ENCODE measurements around the gene AP1M2. TPM values are rescaled to one million over a fixed set of nuclear protein-coding genes. Genes with fewer than 3 reads are reported as not detected.
"Not testable (repeated sequence)": the region's sequence is repeated elsewhere in the genome, so short reads cannot be mapped to it uniquely, and the experiment has no call there.

Gene AP1M2
- total RNA-seq, 6 donors from 2014 or later: 35.1 to 63.1 (median 45.7) TPM

GRCh38 chr19:10537668-10538067, 49.4 kb downstream of the AP1M2 start:
- TF ChIP-seq POLR2AphosphoS5 (IDR thresholded peaks at IDR 0.05) (no peak), CTCF (IDR thresholded peaks at IDR 0.05) (no peak), POLR2A (IDR thresholded peaks at IDR 0.05) (no peak), EP300 (IDR thresholded peaks at IDR 0.05) (no peak)
- H3K4me1 ChIP-seq: no peaks in the 10 kb centered on the region
- H3K27me3 ChIP-seq: no peaks in the 10 kb centered on the region
- no peaks in the 10 kb centered on the region for H3K36me3 ChIP-seq
- no peak for ATAC-seq (ENCODE audit: low FRiP score in 2 of 2)
- no peak overlapping the region for H3K4me3 ChIP-seq
- WGBS, 2 donors: 76 to 79% methylated on average over 11 of the region's 11 CpGs
- no peaks in the 10 kb centered on the region for H3K9me3 ChIP-seq
- no peak overlapping the region for H3K27ac ChIP-seq
- no peak for DNase-seq

GRCh38 chr19:10535613-10536012, 51.5 kb downstream of the AP1M2 start:
- Histone ChIP-seq H3K4me3 (no peak overlapping the region), H3K4me1 (no peaks in the 10 kb centered on the region), H3K36me3 (no peaks in the 10 kb centered on the region), H3K27ac (no peak overlapping the region), H3K9me3 (no peaks in the 10 kb centered on the region), H3K27me3 (no peaks in the 10 kb centered on the region)
- ATAC-seq (ENCODE audit: low FRiP score in 2 of 2): no peak
- WGBS, 2 donors: 71 to 81% methylated on average over 6 of the region's 6 CpGs
- no peak for TF ChIP-seq POLR2AphosphoS5 (IDR thresholded peaks at IDR 0.05)
- TF ChIP-seq CTCF (IDR thresholded peaks at IDR 0.05): no peak
- TF ChIP-seq POLR2A (IDR thresholded peaks at IDR 0.05): no peak
- no peak for TF ChIP-seq EP300 (IDR thresholded peaks at IDR 0.05)
- no peak for DNase-seq

- Histone ChIP-seq H3K4me3 (no peak overlapping the region), H3K27me3 (no peaks in the 10 kb centered on the region), H3K4me1 (no peaks in the 10 kb centered on the region), H3K36me3 (no peaks in the 10 kb centered on the region), H3K9me3 (no peaks in the 10 kb centered on the region), H3K27ac (no peak overlapping the region)
- ATAC-seq (ENCODE audit: low FRiP score in 2 of 2) (no peak), DNase-seq (no peak)
- 65 to 69% methylated on average over 10 of the region's 10 CpGs for WGBS, 2 donors
- no peak for TF ChIP-seq CTCF (IDR thresholded peaks at IDR 0.05)
- TF ChIP-seq POLR2A (IDR thresholded peaks at IDR 0.05): no peak
- no peak for TF ChIP-seq EP300 (IDR thresholded peaks at IDR 0.05)
- TF ChIP-seq POLR2AphosphoS5 (IDR thresholded peaks at IDR 0.05): no peak
Observed at GRCh38 chr19:10533646-10534386, 53.3 kb downstream of the AP1M2 start.

- no peaks in the 10 kb centered on the region for H3K27me3 ChIP-seq
- H3K4me1 ChIP-seq: no peaks in the 10 kb centered on the region
- no peak for TF ChIP-seq CTCF (IDR thresholded peaks at IDR 0.05)
- no peak for TF ChIP-seq POLR2AphosphoS5 (IDR thresholded peaks at IDR 0.05)
- no peak for TF ChIP-seq EP300 (IDR thresholded peaks at IDR 0.05)
- TF ChIP-seq POLR2A (IDR thresholded peaks at IDR 0.05): no peak
- no peaks in the 10 kb centered on the region for H3K9me3 ChIP-seq
- H3K4me3 ChIP-seq: no peak overlapping the region
- no peak for DNase-seq
- no peak for ATAC-seq (ENCODE audit: low FRiP score in 2 of 2)
- WGBS, 2 donors: 86 to 90% methylated on average over 1 of the region's 1 CpG
- H3K36me3 ChIP-seq: no peaks in the 10 kb centered on the region
- no peak overlapping the region for H3K27ac ChIP-seq
Observed at GRCh38 chr19:10532457-10532856, 54.7 kb downstream of the AP1M2 start.

GRCh38 chr19:10526887-10527286, 60.2 kb downstream of the AP1M2 start:
- 89% methylated on average over 8 of the region's 8 CpGs for WGBS, 2 donors
- H3K9me3 ChIP-seq; H3K27me3 ChIP-seq; H3K4me3 ChIP-seq; H3K4me1 ChIP-seq; ATAC-seq (ENCODE audit: low FRiP score in 2 of 2); DNase-seq; H3K27ac ChIP-seq; H3K36me3 ChIP-seq: not testable (repeated sequence)
